ENCODE results near the gene RWDD4. TPM values are rescaled to one million over a fixed set of nuclear protein-coding genes. Genes with fewer than 3 reads are reported as not detected.

Gene RWDD4
- polyA plus RNA-seq, 2 of the 4 experiments (the other 2 are of a cell fraction) = 18.7 to 20.4 TPM

GRCh38 chr4:183691006-183691405 lies 32.0 kb upstream of the RWDD4 start (continued):
- no peak for TF ChIP-seq BCL3 (IDR thresholded peaks at IDR 0.05)
- no peak for TF ChIP-seq PBX3 (IDR thresholded peaks at IDR 0.05)
- no peak for TF ChIP-seq REST (IDR thresholded peaks at IDR 0.05)
- TF ChIP-seq ZNF302 (CRISPR knock-in tag; IDR thresholded peaks at IDR 0.05) = no peak
- TF ChIP-seq EHMT2 (IDR thresholded peaks at IDR 0.05; ENCODE audit: low read depth) = no peak

DNA sequence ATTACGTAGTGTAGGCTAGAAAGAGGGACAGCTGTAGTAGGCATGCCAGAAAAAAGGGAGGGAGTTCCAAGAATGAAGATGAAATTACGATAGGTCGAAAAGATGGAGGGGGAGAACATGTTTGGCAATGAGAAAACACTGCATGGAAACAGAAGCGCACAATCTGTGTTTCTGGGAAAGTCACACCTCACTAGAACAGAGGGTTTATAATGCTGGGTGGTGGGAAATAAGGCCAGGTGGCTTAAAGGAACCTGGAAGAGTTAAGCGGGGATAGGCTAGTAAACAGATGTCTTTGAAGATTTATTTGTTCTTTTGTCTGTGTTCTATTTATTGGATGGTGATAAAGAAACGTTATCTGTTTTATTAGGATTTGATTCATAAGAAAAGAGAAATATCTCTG lies 29.2 kb upstream of the RWDD4 start:
- no peak for FAIRE-seq

More for the DNA sequence above, 29.2 kb upstream of the RWDD4 start:
- POLR2A ChIA-PET = no interaction called here
- Histone ChIP-seq H3K27ac (no peak overlapping the region), H3K4me1 (no peaks in the 10 kb centered on the region), H3K9me3 (no peaks in the 10 kb centered on the region), H3K4me2 (no peak overlapping the region), H3K4me3 (no peak overlapping the region)
- WGBS (ENCODE audit: missing lambda C conversion rate) = 72% methylated on average over 6 of the region's 6 CpGs
- no peak for DNase-seq (ENCODE audit: low read depth in 1 of 2, low spot score in 1 of 2)
- TF ChIP-seq ZSCAN20 (CRISPR knock-in tag; IDR thresholded peaks at IDR 0.05) = no peak
- TF ChIP-seq ZC3H11A (IDR thresholded peaks at IDR 0.05) = no peak
- TF ChIP-seq HOXB5 (CRISPR knock-in tag; IDR thresholded peaks at IDR 0.05) = no peak
- TF ChIP-seq ATOH8 (CRISPR knock-in tag; IDR thresholded peaks at IDR 0.05; ENCODE audit: low read depth) = no peak
- TF ChIP-seq FOSL2 (IDR thresholded peaks at IDR 0.05) = no peak
- TF ChIP-seq FOSL2 (CRISPR knock-in tag; IDR thresholded peaks at IDR 0.05) = no peak
- no peak for TF ChIP-seq EHF (CRISPR knock-in tag; IDR thresholded peaks at IDR 0.05)
- TF ChIP-seq FOSB (CRISPR knock-in tag; IDR thresholded peaks at IDR 0.05) = no peak
- no peak for TF ChIP-seq RFX5 (IDR thresholded peaks at IDR 0.05)
- TF ChIP-seq JUNB (IDR thresholded peaks at IDR 0.05) = no peak
- TF ChIP-seq MYC (IDR thresholded peaks at IDR 0.05; ENCODE audit: borderline replicate concordance, low read length) = no peak
- no peak for TF ChIP-seq EP300 (IDR thresholded peaks at IDR 0.05)
- no peak for TF ChIP-seq RARB (CRISPR knock-in tag; IDR thresholded peaks at IDR 0.05)
- no peak for TF ChIP-seq PBX3 (IDR thresholded peaks at IDR 0.05)
- TF ChIP-seq KDM1A (IDR thresholded peaks at IDR 0.05; ENCODE audit: low read depth) = no peak
- TF ChIP-seq, protein P1, sequence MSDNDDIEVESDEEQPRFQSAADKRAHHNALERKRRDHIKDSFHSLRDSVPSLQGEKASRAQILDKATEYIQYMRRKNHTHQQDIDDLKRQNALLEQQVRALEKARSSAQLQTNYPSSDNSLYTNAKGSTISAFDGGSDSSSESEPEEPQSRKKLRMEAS (IDR thresholded peaks at IDR 0.05) = no peak
- no peak for TF ChIP-seq RNF2 (IDR thresholded peaks at IDR 0.05; ENCODE audit: borderline replicate concordance, low read depth)
- TF ChIP-seq EHMT2 (IDR thresholded peaks at IDR 0.05; ENCODE audit: low read depth) = no peak
- no peak for TF ChIP-seq GATA3 (IDR thresholded peaks at IDR 0.05; ENCODE audit: borderline replicate concordance)
- ATAC-seq = no peak
- CTCF ChIA-PET = no interaction called here
